Measurements from ENCODE around the gene MTARC2.
"Not testable (repeated sequence)": the region's sequence is repeated elsewhere in the genome, so short reads cannot be mapped to it uniquely, and the experiment has no call there.

- TF ChIP-seq CTCF (conservative IDR thresholded peaks at IDR 0.05); ZFX (IDR thresholded peaks at IDR 0.05): not testable (repeated sequence)
Measured at GRCh38 chr1:220721266-220721665, 26.9 kb upstream of the MTARC2 start.

Measured in C4-2B (cell line).